ENCODE data around the gene PLPP7. TPM values are rescaled to one million over a fixed set of nuclear protein-coding genes. Genes with fewer than 3 reads are reported as not detected.

The PLPP7 gene
- total RNA-seq, 1 donor from 2014 or later = 11.8 TPM

DNA sequence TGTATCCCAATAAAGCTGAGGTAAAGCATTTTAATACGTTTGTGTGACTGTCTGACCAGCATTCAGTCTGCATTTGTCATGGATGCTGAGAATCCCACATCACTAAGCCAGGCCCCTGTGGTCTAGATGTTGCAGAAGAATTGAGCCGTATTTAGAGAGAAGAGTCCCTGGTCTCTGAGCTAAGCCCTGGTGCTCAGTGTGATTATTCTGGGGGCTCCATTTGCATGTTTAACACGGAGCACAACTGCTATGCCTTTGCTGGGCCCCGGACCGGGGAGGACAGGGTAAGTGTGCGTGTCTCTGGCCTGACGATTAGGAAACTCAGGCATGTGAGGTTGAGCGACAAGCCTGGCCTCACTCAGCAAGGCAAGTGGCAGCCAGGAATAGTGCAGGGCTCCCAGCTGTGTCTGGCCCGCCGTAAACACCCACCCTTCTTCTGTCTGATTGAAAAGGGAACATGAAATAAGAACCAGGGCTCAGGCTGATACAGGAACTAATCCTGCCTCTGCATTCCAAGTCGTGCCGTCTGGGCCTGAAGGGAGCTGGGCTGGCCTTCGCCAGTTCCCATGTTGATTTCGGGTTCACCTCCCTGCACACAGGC lies 35.5 kb upstream of the PLPP7 start:
- Histone ChIP-seq H3K4me3 (no peak overlapping the region), H3K27ac (no peak overlapping the region), H3K27me3 (no peaks in the 10 kb centered on the region), H3K36me3 (no peaks in the 10 kb centered on the region), H3K9me3 (no peaks in the 10 kb centered on the region), H3K4me1 (peaks cover 11% of the 10 kb centered on the region)
- no peak for TF ChIP-seq POLR2A (IDR thresholded peaks at IDR 0.05)
- TF ChIP-seq, protein P1, sequence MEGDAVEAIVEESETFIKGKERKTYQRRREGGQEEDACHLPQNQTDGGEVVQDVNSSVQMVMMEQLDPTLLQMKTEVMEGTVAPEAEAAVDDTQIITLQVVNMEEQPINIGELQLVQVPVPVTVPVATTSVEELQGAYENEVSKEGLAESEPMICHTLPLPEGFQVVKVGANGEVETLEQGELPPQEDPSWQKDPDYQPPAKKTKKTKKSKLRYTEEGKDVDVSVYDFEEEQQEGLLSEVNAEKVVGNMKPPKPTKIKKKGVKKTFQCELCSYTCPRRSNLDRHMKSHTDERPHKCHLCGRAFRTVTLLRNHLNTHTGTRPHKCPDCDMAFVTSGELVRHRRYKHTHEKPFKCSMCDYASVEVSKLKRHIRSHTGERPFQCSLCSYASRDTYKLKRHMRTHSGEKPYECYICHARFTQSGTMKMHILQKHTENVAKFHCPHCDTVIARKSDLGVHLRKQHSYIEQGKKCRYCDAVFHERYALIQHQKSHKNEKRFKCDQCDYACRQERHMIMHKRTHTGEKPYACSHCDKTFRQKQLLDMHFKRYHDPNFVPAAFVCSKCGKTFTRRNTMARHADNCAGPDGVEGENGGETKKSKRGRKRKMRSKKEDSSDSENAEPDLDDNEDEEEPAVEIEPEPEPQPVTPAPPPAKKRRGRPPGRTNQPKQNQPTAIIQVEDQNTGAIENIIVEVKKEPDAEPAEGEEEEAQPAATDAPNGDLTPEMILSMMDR (IDR thresholded peaks at IDR 0.05) = no peak
- no peak for TF ChIP-seq POLR2AphosphoS5 (IDR thresholded peaks at IDR 0.05; ENCODE audit: insufficient read depth in 1 of 2, low read depth in 1 of 2)
- DNase-seq (ENCODE audit: extremely low spot score in 2 of 2) = no peak
- intact Hi-C loops (cut with DNase I) = no loop called here

DNA sequence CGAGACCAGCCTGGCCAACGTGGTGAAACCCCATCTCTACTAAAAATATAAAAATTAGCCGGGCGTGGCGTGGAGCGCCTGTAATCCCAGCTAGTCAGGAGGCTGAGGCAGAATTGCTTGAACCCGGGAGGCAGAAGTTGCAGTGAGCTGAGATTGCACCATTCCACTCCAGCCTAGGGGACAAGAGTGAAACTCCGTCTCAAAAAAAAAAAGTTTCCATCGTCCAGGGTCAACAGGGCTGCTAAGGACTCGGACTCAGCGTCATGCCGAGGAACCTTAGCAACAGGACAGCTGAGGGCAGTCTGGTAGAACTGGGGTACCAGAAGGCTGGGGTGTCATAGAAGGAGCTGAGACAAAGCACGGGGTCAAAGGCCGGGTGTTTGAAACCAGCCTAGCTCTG lies 34.9 kb upstream of the PLPP7 start:
- Histone ChIP-seq H3K9me3 (no peaks in the 10 kb centered on the region), H3K36me3 (no peaks in the 10 kb centered on the region), H3K27me3 (no peaks in the 10 kb centered on the region), H3K4me1 (peaks cover 11% of the 10 kb centered on the region), H3K27ac (no peak overlapping the region), H3K4me3 (no peak overlapping the region)
- intact Hi-C loops (cut with DNase I) = no loop called here
- DNase-seq (ENCODE audit: extremely low spot score in 2 of 2) = no peak
- TF ChIP-seq POLR2A (IDR thresholded peaks at IDR 0.05) = no peak
- TF ChIP-seq, protein P1 (IDR thresholded peaks at IDR 0.05) = no peak
- TF ChIP-seq POLR2AphosphoS5 (IDR thresholded peaks at IDR 0.05; ENCODE audit: insufficient read depth in 1 of 2, low read depth in 1 of 2) = no peak

DNA sequence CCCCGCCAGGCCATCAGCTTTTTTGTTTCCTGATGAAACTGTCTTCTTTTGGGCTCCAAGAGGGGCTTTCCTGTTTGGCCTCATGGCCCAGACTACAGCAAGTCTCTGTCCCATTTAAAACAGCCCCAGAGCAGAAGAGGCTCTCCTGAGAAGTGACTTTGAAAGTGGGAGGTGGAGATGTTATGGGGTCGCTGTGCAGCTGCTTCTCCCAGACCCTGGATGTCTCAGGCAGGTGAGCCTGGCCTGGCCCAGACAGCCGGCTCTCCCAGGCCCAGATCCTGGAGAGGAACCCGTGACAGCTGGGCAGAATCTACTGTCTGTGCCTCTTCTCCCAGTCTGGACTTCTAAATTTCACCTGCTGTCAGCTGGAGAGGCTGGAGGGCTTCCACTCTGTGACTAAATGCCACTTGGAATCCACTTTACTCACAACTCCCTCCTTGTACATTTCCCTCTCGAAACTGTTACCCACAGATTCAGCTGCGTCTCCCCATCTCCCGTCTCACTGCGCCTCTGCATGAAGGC lies 33.8 kb upstream of the PLPP7 start:
- TF ChIP-seq, protein P1 (IDR thresholded peaks at IDR 0.05) = no peak
- no peak for TF ChIP-seq POLR2AphosphoS5 (IDR thresholded peaks at IDR 0.05; ENCODE audit: insufficient read depth in 1 of 2, low read depth in 1 of 2)
- TF ChIP-seq POLR2A (IDR thresholded peaks at IDR 0.05) = no peak
- Histone ChIP-seq H3K9me3 (no peaks in the 10 kb centered on the region), H3K27me3 (no peaks in the 10 kb centered on the region), H3K36me3 (no peaks in the 10 kb centered on the region), H3K27ac (peak overlapping the region; percentile 49), H3K4me1 (peaks cover 11% of the 10 kb centered on the region), H3K4me3 (no peak overlapping the region)
- DNase-seq (ENCODE audit: extremely low spot score in 2 of 2) = no peak
- intact Hi-C loops (cut with DNase I) = no loop called here

- no peaks in the 10 kb centered on the region for H3K27me3 ChIP-seq
- H3K27ac ChIP-seq = no peak overlapping the region
- no peak overlapping the region for H3K4me3 ChIP-seq
- no peaks in the 10 kb centered on the region for H3K9me3 ChIP-seq
- intact Hi-C loops (cut with DNase I) = no loop called here
- TF ChIP-seq, protein P1 (IDR thresholded peaks at IDR 0.05) = no peak
- TF ChIP-seq POLR2AphosphoS5 (IDR thresholded peaks at IDR 0.05; ENCODE audit: insufficient read depth in 1 of 2, low read depth in 1 of 2) (no peak), POLR2A (IDR thresholded peaks at IDR 0.05) (no peak)
- DNase-seq (ENCODE audit: extremely low spot score in 2 of 2) = no peak
- peaks cover 11% of the 10 kb centered on the region for H3K4me1 ChIP-seq
- no peaks in the 10 kb centered on the region for H3K36me3 ChIP-seq
Measured at GRCh38 chr9:131257266-131258025, 32.1 kb upstream of the PLPP7 start.

- DNase-seq (ENCODE audit: extremely low spot score in 2 of 2) = no peak
- Histone ChIP-seq H3K36me3 (no peaks in the 10 kb centered on the region), H3K27ac (no peak overlapping the region), H3K4me1 (peaks cover 11% of the 10 kb centered on the region), H3K4me3 (no peak overlapping the region), H3K27me3 (no peaks in the 10 kb centered on the region), H3K9me3 (no peaks in the 10 kb centered on the region)
- TF ChIP-seq POLR2AphosphoS5 (IDR thresholded peaks at IDR 0.05; ENCODE audit: insufficient read depth in 1 of 2, low read depth in 1 of 2) (no peak), POLR2A (IDR thresholded peaks at IDR 0.05) (no peak)
- TF ChIP-seq, protein P1 (IDR thresholded peaks at IDR 0.05) = no peak
- intact Hi-C loops (cut with DNase I) = no loop called here
Measured at GRCh38 chr9:131258186-131258585, 31.3 kb upstream of the PLPP7 start.
